HG02759 (cell line): ENCODE measurements around the gene FIGLA.
"Not testable (repeated sequence)": the region's sequence is repeated elsewhere in the genome, so short reads cannot be mapped to it uniquely, and the experiment has no call there.

Experiments used
- ATAC-seq: cut with Tn5 transposase; IDR thresholded peaks from one replicate; pipeline ENCODE4 v1.9.1; 2021; ENCODE audit warnings: mild to moderate bottlenecking, moderate library complexity; ENCODE audit not compliant: unreplicated experiment

The FIGLA gene

GRCh38 chr2:70747284-70747683 lies 43.2 kb downstream of the FIGLA start:
- ATAC-seq: no peak

GRCh38 chr2:70746094-70746974 lies 44.1 kb downstream of the FIGLA start:
- ATAC-seq: no peak

- no peak for ATAC-seq
Measured at GRCh38 chr2:70745276-70745825, 45.1 kb downstream of the FIGLA start.

- no peak for ATAC-seq
Measured at GRCh38 chr2:70744397-70744796, 46.0 kb downstream of the FIGLA start.

- no peak for ATAC-seq
Measured at GRCh38 chr2:70743677-70744076, 46.8 kb downstream of the FIGLA start.

- ATAC-seq: no peak
Measured at GRCh38 chr2:70743068-70743467, 47.4 kb downstream of the FIGLA start.

GRCh38 chr2:70739492-70739891 lies 51.0 kb downstream of the FIGLA start:
- ATAC-seq: not testable (repeated sequence)

GRCh38 chr2:70738159-70738558 lies 52.3 kb downstream of the FIGLA start:
- no peak for ATAC-seq

- no peak for ATAC-seq
Measured at GRCh38 chr2:70735071-70735470, 55.4 kb downstream of the FIGLA start.

GRCh38 chr2:70733646-70734180 lies 56.7 kb downstream of the FIGLA start:
- ATAC-seq: no peak

GRCh38 chr2:70732766-70733645 lies 57.4 kb downstream of the FIGLA start:
- no peak for ATAC-seq

- ATAC-seq: no peak
Measured at GRCh38 chr2:70730730-70731129, 59.7 kb downstream of the FIGLA start.

GRCh38 chr2:70729647-70730046 lies 60.8 kb downstream of the FIGLA start:
- no peak for ATAC-seq

GRCh38 chr2:70728128-70728527 lies 62.3 kb downstream of the FIGLA start:
- ATAC-seq: no peak
